ENCODE data around the gene LMAN1L.

GRCh38 chr15:74773731-74774252, 38.8 kb upstream of the LMAN1L start:
- no peak for TF ChIP-seq POLR2AphosphoS5 (IDR thresholded peaks at IDR 0.05; ENCODE audit: low read depth, low read length)
- no peak for TF ChIP-seq TAF1 (IDR thresholded peaks at IDR 0.05; ENCODE audit: borderline replicate concordance, insufficient read depth, low read length)
